Measurements from ENCODE around the gene MUCL3. TPM values are rescaled to one million over a fixed set of nuclear protein-coding genes. Genes with fewer than 3 reads are reported as not detected.

MUCL3 gene
- polyA plus RNA-seq, 1 of the 3 experiments (the other 2 are of a cell fraction): not detected

- Histone ChIP-seq H3K27me3 (ENCODE audit: insufficient read depth) (no peaks in the 10 kb centered on the region), H3K79me2 (ENCODE audit: insufficient read depth) (no peaks in the 10 kb centered on the region), H3K9me3 (no peaks in the 10 kb centered on the region), H3K4me3 (ENCODE audit: low read depth in 2 of 2, low read length in 1 of 2) (no peak overlapping the region), H2AFZ (ENCODE audit: low read depth) (no peak overlapping the region), H4K20me1 (ENCODE audit: insufficient read depth) (no peaks in the 10 kb centered on the region), H3K4me1 (ENCODE audit: control insufficient read depth in 1 of 2, insufficient read depth in 2 of 2, low read depth in 1 of 2, low read length in 1 of 2) (no peaks in the 10 kb centered on the region), H3F3A (replicated peaks; ENCODE audit: insufficient read depth) (no peaks in the 10 kb centered on the region), H3K27ac (ENCODE audit: low read depth in 2 of 2, low read length in 1 of 2) (no peak overlapping the region), H3K36me3 (replicated peaks in 1 of 2; ENCODE audit: control insufficient read depth in 1 of 2, insufficient read depth in 2 of 2, low read length in 1 of 2) (no peaks in the 10 kb centered on the region), H3K9me2 (no peaks in the 10 kb centered on the region), H3K9ac (no peak overlapping the region), H3K4me2 (no peak overlapping the region)
- TF ChIP-seq GATA2 (CRISPR knock-in tag; IDR thresholded peaks at IDR 0.05) (no peak), FOXJ3 (CRISPR knock-in tag; IDR thresholded peaks at IDR 0.05) (no peak), REST (IDR thresholded peaks at IDR 0.05; ENCODE audit: low read depth, low read length) (no peak), RXRA (IDR thresholded peaks at IDR 0.05; ENCODE audit: borderline replicate concordance, low read depth) (no peak)
- TF ChIP-seq, protein P1, sequence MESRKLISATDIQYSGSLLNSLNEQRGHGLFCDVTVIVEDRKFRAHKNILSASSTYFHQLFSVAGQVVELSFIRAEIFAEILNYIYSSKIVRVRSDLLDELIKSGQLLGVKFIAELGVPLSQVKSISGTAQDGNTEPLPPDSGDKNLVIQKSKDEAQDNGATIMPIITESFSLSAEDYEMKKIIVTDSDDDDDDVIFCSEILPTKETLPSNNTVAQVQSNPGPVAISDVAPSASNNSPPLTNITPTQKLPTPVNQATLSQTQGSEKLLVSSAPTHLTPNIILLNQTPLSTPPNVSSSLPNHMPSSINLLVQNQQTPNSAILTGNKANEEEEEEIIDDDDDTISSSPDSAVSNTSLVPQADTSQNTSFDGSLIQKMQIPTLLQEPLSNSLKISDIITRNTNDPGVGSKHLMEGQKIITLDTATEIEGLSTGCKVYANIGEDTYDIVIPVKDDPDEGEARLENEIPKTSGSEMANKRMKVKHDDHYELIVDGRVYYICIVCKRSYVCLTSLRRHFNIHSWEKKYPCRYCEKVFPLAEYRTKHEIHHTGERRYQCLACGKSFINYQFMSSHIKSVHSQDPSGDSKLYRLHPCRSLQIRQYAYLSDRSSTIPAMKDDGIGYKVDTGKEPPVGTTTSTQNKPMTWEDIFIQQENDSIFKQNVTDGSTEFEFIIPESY (IDR thresholded peaks at IDR 0.05; ENCODE audit: borderline replicate concordance, low read depth): no peak
- TF ChIP-seq, protein P2, sequence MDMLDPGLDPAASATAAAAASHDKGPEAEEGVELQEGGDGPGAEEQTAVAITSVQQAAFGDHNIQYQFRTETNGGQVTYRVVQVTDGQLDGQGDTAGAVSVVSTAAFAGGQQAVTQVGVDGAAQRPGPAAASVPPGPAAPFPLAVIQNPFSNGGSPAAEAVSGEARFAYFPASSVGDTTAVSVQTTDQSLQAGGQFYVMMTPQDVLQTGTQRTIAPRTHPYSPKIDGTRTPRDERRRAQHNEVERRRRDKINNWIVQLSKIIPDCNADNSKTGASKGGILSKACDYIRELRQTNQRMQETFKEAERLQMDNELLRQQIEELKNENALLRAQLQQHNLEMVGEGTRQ (IDR thresholded peaks at IDR 0.05; ENCODE audit: borderline replicate concordance, low read depth, low read length): no peak
- CTCF ChIA-PET: interaction anchor here (1.9 kb wide), 1 partner anchor 8 kb away, joined by 6 read pairs; the partner anchor contains the start of gene MUCL3
- WGBS (ENCODE audit: low lambda C conversion rate): 56% methylated on average over 3 of the region's 6 CpGs
- no peak for DNase-seq
- POLR2A ChIA-PET: no interaction called here
Observed at GRCh38 chr6:30932665-30933365, 8.0 kb upstream of the MUCL3 start.

- no peaks in the 10 kb centered on the region for H3K9me2 ChIP-seq
- no peak overlapping the region for H3K4me2 ChIP-seq
- H3K79me2 ChIP-seq (ENCODE audit: insufficient read depth): no peaks in the 10 kb centered on the region
- H3K36me3 ChIP-seq (replicated peaks in 1 of 2; ENCODE audit: control insufficient read depth in 1 of 2, insufficient read depth in 2 of 2, low read length in 1 of 2): no peaks in the 10 kb centered on the region
- no peaks in the 10 kb centered on the region for H3K27me3 ChIP-seq (ENCODE audit: insufficient read depth)
- H3K9me3 ChIP-seq: no peaks in the 10 kb centered on the region
- no peak overlapping the region for H3K27ac ChIP-seq (ENCODE audit: low read depth in 2 of 2, low read length in 1 of 2)
- H3F3A ChIP-seq (replicated peaks; ENCODE audit: insufficient read depth): no peaks in the 10 kb centered on the region
- ChIA-PET CTCF (interaction anchor here (0.9 to 2.6 kb wide), 2 partner anchors 20 to 58 kb away, joined by 3 to 9 read pairs; partner anchors contain the start of gene VARS2), POLR2A (no interaction called here)
- H4K20me1 ChIP-seq (ENCODE audit: insufficient read depth): no peaks in the 10 kb centered on the region
- no peak overlapping the region for H3K4me3 ChIP-seq (ENCODE audit: low read depth in 2 of 2, low read length in 1 of 2)
- no peaks in the 10 kb centered on the region for H3K4me1 ChIP-seq (ENCODE audit: control insufficient read depth in 1 of 2, insufficient read depth in 2 of 2, low read depth in 1 of 2, low read length in 1 of 2)
- no peak for DNase-seq
- H3K9ac ChIP-seq: no peak overlapping the region
- WGBS (ENCODE audit: low lambda C conversion rate): 18% methylated on average over 3 of the region's 3 CpGs
- H2AFZ ChIP-seq (ENCODE audit: low read depth): no peak overlapping the region
- TF ChIP-seq SIN3A (IDR thresholded peaks at IDR 0.05; ENCODE audit: borderline replicate concordance, low read depth, low read length) (no peak), FOXM1 (IDR thresholded peaks at IDR 0.05; ENCODE audit: low read depth) (no peak), RFX5 (IDR thresholded peaks at IDR 0.05; ENCODE audit: low read length) (no peak), NFIC (IDR thresholded peaks at IDR 0.05; ENCODE audit: borderline replicate concordance) (no peak), FOXJ3 (CRISPR knock-in tag; IDR thresholded peaks at IDR 0.05) (no peak), JUND (IDR thresholded peaks at IDR 0.05) (no peak), TEAD4 (IDR thresholded peaks at IDR 0.05; ENCODE audit: borderline replicate concordance, insufficient read depth) (no peak), CHD2 (IDR thresholded peaks at IDR 0.05; ENCODE audit: low read length, partially characterized antibody) (no peak), RAD21 (IDR thresholded peaks at IDR 0.05; ENCODE audit: low read length) (no peak), NRF1 (IDR thresholded peaks at IDR 0.05; ENCODE audit: low read depth, low read length) (no peak), ELF1 (IDR thresholded peaks at IDR 0.05) (no peak), TCF12 (IDR thresholded peaks at IDR 0.05) (no peak)
- TF ChIP-seq, protein P2 (IDR thresholded peaks at IDR 0.05; ENCODE audit: borderline replicate concordance, low read depth, low read length): no peak
- TF ChIP-seq, protein P3, sequence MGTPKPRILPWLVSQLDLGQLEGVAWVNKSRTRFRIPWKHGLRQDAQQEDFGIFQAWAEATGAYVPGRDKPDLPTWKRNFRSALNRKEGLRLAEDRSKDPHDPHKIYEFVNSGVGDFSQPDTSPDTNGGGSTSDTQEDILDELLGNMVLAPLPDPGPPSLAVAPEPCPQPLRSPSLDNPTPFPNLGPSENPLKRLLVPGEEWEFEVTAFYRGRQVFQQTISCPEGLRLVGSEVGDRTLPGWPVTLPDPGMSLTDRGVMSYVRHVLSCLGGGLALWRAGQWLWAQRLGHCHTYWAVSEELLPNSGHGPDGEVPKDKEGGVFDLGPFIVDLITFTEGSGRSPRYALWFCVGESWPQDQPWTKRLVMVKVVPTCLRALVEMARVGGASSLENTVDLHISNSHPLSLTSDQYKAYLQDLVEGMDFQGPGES (IDR thresholded peaks at IDR 0.05; ENCODE audit: low read depth, low read length): no peak
Observed at GRCh38 chr6:30935018-30935417, 5.8 kb upstream of the MUCL3 start.
